Endothelial cell (in vitro differentiated cells): ENCODE results near the gene PPP4C. TPM values are rescaled to one million over a fixed set of nuclear protein-coding genes. Genes with fewer than 3 reads are reported as not detected.

ENCODE experiments used
- DNase-seq: peaks from one replicate; pipeline ENCODE4 v3.0.0; 2021; ENCODE audit warnings: low spot score
- H3K27ac Mint-ChIP-seq: one replicate; pipeline ENCODE4 v1.8.0; 2021; ENCODE audit warnings: mixed read lengths, inconsistent platforms; ENCODE audit not compliant: unreplicated experiment
- H3K27me3 Mint-ChIP-seq: one replicate; pipeline ENCODE4 v1.8.0; 2021; ENCODE audit warnings: mild to moderate bottlenecking, moderate library complexity, mixed read lengths, inconsistent platforms; ENCODE audit not compliant: unreplicated experiment
- H3K36me3 Mint-ChIP-seq: one replicate; pipeline ENCODE4 v1.8.0; 2021; ENCODE audit warnings: mild to moderate bottlenecking, low read depth, mixed read lengths, inconsistent platforms; ENCODE audit not compliant: unreplicated experiment
- H3K4me1 Mint-ChIP-seq: one replicate; pipeline ENCODE4 v1.8.0; 2021; ENCODE audit warnings: mild to moderate bottlenecking, mixed read lengths, inconsistent platforms; ENCODE audit not compliant: unreplicated experiment
- H3K4me3 Mint-ChIP-seq: one replicate; pipeline ENCODE4 v1.8.0; 2021; ENCODE audit warnings: mild to moderate bottlenecking, mixed read lengths, inconsistent platforms; ENCODE audit not compliant: unreplicated experiment
- H3K9me3 Mint-ChIP-seq: one replicate; pipeline ENCODE4 v1.8.0; 2021; ENCODE audit warnings: mixed read lengths, inconsistent platforms; ENCODE audit not compliant: unreplicated experiment
- total RNA-seq: library from RNA; stranded (reverse); fragmentation: NEBNext Ultra II Directional; extraction: Animal tissue kit (Norgen Biotek cat#: 25700); gene quantifications from one replicate; pipeline ENCODE4 v1.2.1, GENCODE V29; 2021; ENCODE audit not compliant: unreplicated experiment
- TF ChIP-seq, protein P1 (sequence below): fragments of 200-600 bp; sonication (generic); IDR thresholded peaks from one replicate; pipeline ENCODE4 v1.5.0; 2021; ENCODE audit warnings: antibody characterized with exemption; ENCODE audit not compliant: unreplicated experiment

PPP4C gene
- total RNA-seq, 1 donor from 2014 or later, result 191 TPM

DNA sequence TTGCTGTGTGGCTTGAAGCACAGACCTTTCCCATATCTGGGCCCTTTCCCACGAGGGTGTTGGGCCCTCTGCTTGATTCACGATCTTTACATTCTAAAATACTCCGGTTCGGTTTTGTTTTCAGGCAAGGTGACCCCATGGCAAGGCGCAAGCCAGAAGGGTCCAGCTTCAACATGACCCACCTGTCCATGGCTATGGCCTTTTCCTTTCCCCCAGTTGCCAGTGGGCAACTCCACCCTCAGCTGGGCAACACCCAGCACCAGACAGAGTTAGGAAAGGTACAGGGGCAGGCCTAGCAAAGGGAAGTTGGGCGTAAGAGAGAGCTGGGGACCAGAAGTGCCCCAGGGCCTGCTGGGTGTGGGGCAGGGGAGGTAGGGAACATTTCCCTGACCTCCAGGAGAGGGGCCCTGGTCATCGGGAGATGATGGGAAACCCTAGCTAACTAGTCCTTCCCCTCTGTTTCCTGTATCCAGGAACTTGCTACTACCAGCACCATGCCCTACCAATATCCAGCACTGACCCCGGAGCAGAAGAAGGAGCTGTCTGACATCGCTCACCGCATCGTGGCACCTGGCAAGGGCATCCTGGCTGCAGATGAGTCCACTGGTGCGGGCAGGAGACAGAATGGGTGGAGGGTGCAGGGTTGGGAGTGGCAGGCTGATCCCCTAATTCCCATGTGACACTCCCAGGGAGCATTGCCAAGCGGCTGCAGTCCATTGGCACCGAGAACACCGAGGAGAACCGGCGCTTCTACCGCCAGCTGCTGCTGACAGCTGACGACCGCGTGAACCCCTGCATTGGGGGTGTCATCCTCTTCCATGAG, 8.8 kb upstream of the PPP4C start:
- peak overlapping the region; percentile 92 for H3K4me3 Mint-ChIP-seq
- H3K27ac Mint-ChIP-seq, result peak overlapping the region; percentile 88
- H3K4me1 Mint-ChIP-seq, result peaks cover 14% of the 10 kb centered on the region
- no peaks in the 10 kb centered on the region for H3K9me3 Mint-ChIP-seq
- TF ChIP-seq, protein P1, sequence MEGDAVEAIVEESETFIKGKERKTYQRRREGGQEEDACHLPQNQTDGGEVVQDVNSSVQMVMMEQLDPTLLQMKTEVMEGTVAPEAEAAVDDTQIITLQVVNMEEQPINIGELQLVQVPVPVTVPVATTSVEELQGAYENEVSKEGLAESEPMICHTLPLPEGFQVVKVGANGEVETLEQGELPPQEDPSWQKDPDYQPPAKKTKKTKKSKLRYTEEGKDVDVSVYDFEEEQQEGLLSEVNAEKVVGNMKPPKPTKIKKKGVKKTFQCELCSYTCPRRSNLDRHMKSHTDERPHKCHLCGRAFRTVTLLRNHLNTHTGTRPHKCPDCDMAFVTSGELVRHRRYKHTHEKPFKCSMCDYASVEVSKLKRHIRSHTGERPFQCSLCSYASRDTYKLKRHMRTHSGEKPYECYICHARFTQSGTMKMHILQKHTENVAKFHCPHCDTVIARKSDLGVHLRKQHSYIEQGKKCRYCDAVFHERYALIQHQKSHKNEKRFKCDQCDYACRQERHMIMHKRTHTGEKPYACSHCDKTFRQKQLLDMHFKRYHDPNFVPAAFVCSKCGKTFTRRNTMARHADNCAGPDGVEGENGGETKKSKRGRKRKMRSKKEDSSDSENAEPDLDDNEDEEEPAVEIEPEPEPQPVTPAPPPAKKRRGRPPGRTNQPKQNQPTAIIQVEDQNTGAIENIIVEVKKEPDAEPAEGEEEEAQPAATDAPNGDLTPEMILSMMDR, result no peak
- H3K27me3 Mint-ChIP-seq, result peaks cover 10% of the 10 kb centered on the region
- H3K36me3 Mint-ChIP-seq, result peaks cover 28% of the 10 kb centered on the region
- no peak for DNase-seq

DNA sequence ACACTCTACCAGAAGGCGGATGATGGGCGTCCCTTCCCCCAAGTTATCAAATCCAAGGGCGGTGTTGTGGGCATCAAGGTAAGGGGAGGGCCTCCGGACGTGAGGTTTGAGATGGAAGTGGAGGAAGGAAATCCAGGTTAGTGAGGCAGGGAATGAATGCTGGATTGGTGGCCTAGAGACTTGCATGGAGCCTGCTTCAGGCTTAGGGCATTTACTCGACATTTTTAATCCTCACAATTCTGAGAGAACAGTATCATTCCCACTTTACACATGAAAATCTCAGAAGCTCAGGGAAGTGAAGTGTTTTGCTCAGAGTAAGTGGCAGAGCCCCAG, 8.2 kb upstream of the PPP4C start:
- no peak for DNase-seq
- H3K9me3 Mint-ChIP-seq, result no peaks in the 10 kb centered on the region
- peak overlapping the region; percentile 30 for H3K27ac Mint-ChIP-seq
- TF ChIP-seq, protein P1, result no peak
- H3K27me3 Mint-ChIP-seq, result peaks cover 10% of the 10 kb centered on the region
- peaks cover 14% of the 10 kb centered on the region for H3K4me1 Mint-ChIP-seq
- peaks cover 31% of the 10 kb centered on the region for H3K36me3 Mint-ChIP-seq
- peak overlapping the region; percentile 92 for H3K4me3 Mint-ChIP-seq

- H3K9me3 Mint-ChIP-seq, result no peaks in the 10 kb centered on the region
- H3K27ac Mint-ChIP-seq, result peak overlapping the region; percentile 64
- peaks cover 31% of the 10 kb centered on the region for H3K36me3 Mint-ChIP-seq
- peaks cover 10% of the 10 kb centered on the region for H3K27me3 Mint-ChIP-seq
- DNase-seq, result no peak
- peak overlapping the region; percentile 56 for H3K4me3 Mint-ChIP-seq
- TF ChIP-seq, protein P1, result no peak
- H3K4me1 Mint-ChIP-seq, result peaks cover 14% of the 10 kb centered on the region
Measured at GRCh38 chr16:30068333-30068732, 7.5 kb upstream of the PPP4C start.

GRCh38 chr16:30068750-30069610, 6.8 kb upstream of the PPP4C start:
- H3K27me3 Mint-ChIP-seq, result peaks cover 10% of the 10 kb centered on the region

More at GRCh38 chr16:30068750-30069610, 6.8 kb upstream of the PPP4C start:
- DNase-seq, result peak; percentile 59
- peak overlapping the region; percentile 69 for H3K4me3 Mint-ChIP-seq
- H3K9me3 Mint-ChIP-seq, result no peaks in the 10 kb centered on the region
- H3K36me3 Mint-ChIP-seq, result peaks cover 31% of the 10 kb centered on the region
- peaks cover 14% of the 10 kb centered on the region for H3K4me1 Mint-ChIP-seq
- H3K27ac Mint-ChIP-seq, result no peak overlapping the region
- TF ChIP-seq, protein P1, result peak; percentile 71
